ENCODE measurements around the gene MAOA.

DNA sequence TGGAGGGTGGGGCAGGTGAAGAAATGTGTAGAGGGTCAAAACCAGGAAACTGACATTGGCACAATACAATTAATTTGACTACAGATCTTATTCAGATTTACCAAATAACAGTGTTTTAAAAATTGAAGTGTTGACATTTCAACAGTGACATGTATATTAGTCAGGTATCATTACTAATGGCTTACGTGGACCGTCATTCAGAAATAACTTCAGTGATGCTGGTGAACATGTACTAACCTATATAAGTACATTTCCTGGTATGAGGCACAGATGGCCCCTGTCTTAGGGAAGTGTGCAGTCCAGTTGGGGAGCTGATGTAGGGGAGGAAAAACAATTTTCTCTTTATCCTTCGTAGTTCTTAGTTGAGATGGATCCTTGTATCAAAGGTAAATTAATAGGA lies 22.3 kb upstream of the MAOA start:
- TF ChIP-seq, protein P1, sequence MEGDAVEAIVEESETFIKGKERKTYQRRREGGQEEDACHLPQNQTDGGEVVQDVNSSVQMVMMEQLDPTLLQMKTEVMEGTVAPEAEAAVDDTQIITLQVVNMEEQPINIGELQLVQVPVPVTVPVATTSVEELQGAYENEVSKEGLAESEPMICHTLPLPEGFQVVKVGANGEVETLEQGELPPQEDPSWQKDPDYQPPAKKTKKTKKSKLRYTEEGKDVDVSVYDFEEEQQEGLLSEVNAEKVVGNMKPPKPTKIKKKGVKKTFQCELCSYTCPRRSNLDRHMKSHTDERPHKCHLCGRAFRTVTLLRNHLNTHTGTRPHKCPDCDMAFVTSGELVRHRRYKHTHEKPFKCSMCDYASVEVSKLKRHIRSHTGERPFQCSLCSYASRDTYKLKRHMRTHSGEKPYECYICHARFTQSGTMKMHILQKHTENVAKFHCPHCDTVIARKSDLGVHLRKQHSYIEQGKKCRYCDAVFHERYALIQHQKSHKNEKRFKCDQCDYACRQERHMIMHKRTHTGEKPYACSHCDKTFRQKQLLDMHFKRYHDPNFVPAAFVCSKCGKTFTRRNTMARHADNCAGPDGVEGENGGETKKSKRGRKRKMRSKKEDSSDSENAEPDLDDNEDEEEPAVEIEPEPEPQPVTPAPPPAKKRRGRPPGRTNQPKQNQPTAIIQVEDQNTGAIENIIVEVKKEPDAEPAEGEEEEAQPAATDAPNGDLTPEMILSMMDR (IDR thresholded peaks at IDR 0.05), result no peak
- TF ChIP-seq, protein P2, sequence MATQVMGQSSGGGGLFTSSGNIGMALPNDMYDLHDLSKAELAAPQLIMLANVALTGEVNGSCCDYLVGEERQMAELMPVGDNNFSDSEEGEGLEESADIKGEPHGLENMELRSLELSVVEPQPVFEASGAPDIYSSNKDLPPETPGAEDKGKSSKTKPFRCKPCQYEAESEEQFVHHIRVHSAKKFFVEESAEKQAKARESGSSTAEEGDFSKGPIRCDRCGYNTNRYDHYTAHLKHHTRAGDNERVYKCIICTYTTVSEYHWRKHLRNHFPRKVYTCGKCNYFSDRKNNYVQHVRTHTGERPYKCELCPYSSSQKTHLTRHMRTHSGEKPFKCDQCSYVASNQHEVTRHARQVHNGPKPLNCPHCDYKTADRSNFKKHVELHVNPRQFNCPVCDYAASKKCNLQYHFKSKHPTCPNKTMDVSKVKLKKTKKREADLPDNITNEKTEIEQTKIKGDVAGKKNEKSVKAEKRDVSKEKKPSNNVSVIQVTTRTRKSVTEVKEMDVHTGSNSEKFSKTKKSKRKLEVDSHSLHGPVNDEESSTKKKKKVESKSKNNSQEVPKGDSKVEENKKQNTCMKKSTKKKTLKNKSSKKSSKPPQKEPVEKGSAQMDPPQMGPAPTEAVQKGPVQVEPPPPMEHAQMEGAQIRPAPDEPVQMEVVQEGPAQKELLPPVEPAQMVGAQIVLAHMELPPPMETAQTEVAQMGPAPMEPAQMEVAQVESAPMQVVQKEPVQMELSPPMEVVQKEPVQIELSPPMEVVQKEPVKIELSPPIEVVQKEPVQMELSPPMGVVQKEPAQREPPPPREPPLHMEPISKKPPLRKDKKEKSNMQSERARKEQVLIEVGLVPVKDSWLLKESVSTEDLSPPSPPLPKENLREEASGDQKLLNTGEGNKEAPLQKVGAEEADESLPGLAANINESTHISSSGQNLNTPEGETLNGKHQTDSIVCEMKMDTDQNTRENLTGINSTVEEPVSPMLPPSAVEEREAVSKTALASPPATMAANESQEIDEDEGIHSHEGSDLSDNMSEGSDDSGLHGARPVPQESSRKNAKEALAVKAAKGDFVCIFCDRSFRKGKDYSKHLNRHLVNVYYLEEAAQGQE (IDR thresholded peaks at IDR 0.05; ENCODE audit: insufficient read depth in 1 of 2, low read depth in 2 of 2, low read length in 1 of 2), result no peak

Measured in Panc1 (cell line).